MCF 10A (cell line): Measurements from ENCODE around the gene GFRA1. TPM values are rescaled to one million over a fixed set of nuclear protein-coding genes. Genes with fewer than 3 reads are reported as not detected.

Experiments used
- BruUV-seq: library from RNA; stranded (reverse); fragments of 400-500 nt; replicated peaks from 2 replicates; lab custom pipeline; 2021; lab: Mats Ljungman, UMichigan
- CTCF ChIA-PET: fragments of 300-600 bp; sonication (Branson Sonifier 250); formaldehyde crosslinking; extraction: SDS; loops from one replicate; lab custom pipeline; 2021; ENCODE audit warnings: antibody characterized with exemption, inconsistent platforms; lab: Yijun Ruan, JAX
- POLR2A ChIA-PET: fragments of 300-600, 350-650 bp; sonication (Branson Sonifier 250); formaldehyde crosslinking; extraction: SDS; loops from one replicate; lab custom pipeline; 2020; ENCODE audit warnings: antibody characterized with exemption, inconsistent platforms; lab: Yijun Ruan, JAX
- DNase-seq: peaks from one replicate; pipeline ENCODE4 v3.0.0-alpha.2; 2018; ENCODE audit not compliant: unreplicated experiment
- H3K27ac Mint-ChIP-seq: one replicate; pipeline ENCODE4 v1.8.0; 2022; ENCODE audit warnings: mild to moderate bottlenecking, low read depth, mixed read lengths; ENCODE audit not compliant: unreplicated experiment
- H3K27me3 Mint-ChIP-seq: one replicate; pipeline ENCODE4 v1.8.0; 2022; ENCODE audit warnings: mixed read lengths; ENCODE audit not compliant: insufficient read depth, unreplicated experiment
- H3K36me3 Mint-ChIP-seq: one replicate; pipeline ENCODE4 v1.8.0; 2022; ENCODE audit warnings: mild to moderate bottlenecking, moderate library complexity, mixed read lengths; ENCODE audit not compliant: insufficient read depth, unreplicated experiment
- H3K4me1 Mint-ChIP-seq: one replicate; pipeline ENCODE4 v1.8.0; 2022; ENCODE audit warnings: mixed read lengths; ENCODE audit not compliant: insufficient read depth, unreplicated experiment
- H3K4me3 Mint-ChIP-seq: one replicate; pipeline ENCODE4 v1.8.0; 2022; ENCODE audit warnings: mild to moderate bottlenecking, moderate library complexity, mixed read lengths; ENCODE audit not compliant: unreplicated experiment
- H3K9me3 Mint-ChIP-seq: one replicate; pipeline ENCODE4 v1.8.0; 2022; ENCODE audit warnings: mixed read lengths; ENCODE audit not compliant: unreplicated experiment
- CTCF ChIP-seq: fragments of 200-600 bp; IDR thresholded peaks from one replicate; pipeline ENCODE4 v1.8.0; 2022; ENCODE audit warnings: antibody characterized with exemption, mild to moderate bottlenecking; ENCODE audit not compliant: unreplicated experiment
- intact Hi-C: fragments of 100-400 bp; cut with micrococcal nuclease; formaldehyde crosslinking; loops from 2 replicates; pipeline ENCODE4 v1.14.1; 2022
- total RNA-seq: library from RNA; stranded (reverse); gene quantifications from 2 replicates; pipeline ENCODE4 v1.2.3, GENCODE V29; 2022

GFRA1 gene
- total RNA-seq, 1 experiment from 2014 or later, result not detected

DNA sequence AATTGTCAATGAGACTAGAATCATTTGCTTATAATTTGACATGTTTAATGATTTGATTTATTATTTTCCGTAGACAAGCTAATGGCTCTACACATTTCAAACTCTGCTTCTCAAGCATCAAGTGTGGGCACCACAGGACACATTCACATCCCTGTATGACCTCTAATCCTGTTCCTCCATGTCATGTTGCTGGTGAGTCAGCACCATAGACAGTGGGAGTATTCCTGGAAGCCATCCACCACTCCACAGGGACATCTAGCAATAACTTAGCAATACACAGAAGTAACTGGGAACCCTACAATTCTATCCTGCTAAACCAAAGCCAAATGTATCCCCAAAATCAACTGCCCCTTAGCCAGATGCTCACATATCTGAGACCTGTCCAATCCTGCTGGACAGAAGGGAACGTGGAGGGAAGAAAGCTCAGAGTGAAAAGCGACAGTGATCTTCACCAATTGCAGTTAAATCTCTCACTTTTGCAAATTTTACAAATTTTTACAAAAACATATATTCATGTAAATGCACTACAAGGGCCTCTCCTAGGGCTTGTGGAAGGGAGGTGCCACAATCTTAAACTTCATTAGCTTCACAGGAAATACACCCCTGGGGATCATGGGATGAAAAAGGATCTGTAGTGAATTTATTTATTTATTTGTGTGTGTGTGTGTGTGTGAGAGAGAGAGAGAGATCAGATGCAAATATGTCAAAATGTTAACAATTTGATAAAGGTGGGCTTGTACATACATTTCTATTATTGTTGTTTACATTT is 126.5 kb downstream of the GFRA1 start:
- no TSS peak for BruUV-seq
- DNase-seq, result peak; percentile 47
- H3K4me3 Mint-ChIP-seq, result no peak overlapping the region
- CTCF ChIA-PET, result interaction anchor here (0.6 to 0.7 kb wide), 2 partner anchors 198 to 348 kb away, joined by 3 to 6 read pairs; no protein-coding TSS in a partner anchor
- POLR2A ChIA-PET, result interaction anchor here (0.7 kb wide), 3 partner anchors 233 to 1792 kb away, joined by 3 to 4 read pairs (median 3); no protein-coding TSS in a partner anchor
- peaks cover 37% of the 10 kb centered on the region for H3K27me3 Mint-ChIP-seq
- no peaks in the 10 kb centered on the region for H3K9me3 Mint-ChIP-seq
- H3K27ac Mint-ChIP-seq, result no peak overlapping the region
- intact Hi-C loops, result no loop called here
- no peak for TF ChIP-seq CTCF
- H3K36me3 Mint-ChIP-seq, result no peaks in the 10 kb centered on the region
- H3K4me1 Mint-ChIP-seq, result no peaks in the 10 kb centered on the region

GRCh38 chr10:116143673-116144222 is 129.3 kb downstream of the GFRA1 start:
- Mint-ChIP-seq H3K9me3 (no peaks in the 10 kb centered on the region), H3K4me3 (no peak overlapping the region), H3K27me3 (peaks cover 57% of the 10 kb centered on the region), H3K4me1 (peaks cover 4% of the 10 kb centered on the region), H3K27ac (no peak overlapping the region), H3K36me3 (no peaks in the 10 kb centered on the region)
- ChIA-PET CTCF (interaction anchor here (0.6 kb wide), 1 partner anchor 726 kb away, joined by 3 read pairs; no protein-coding TSS in a partner anchor), POLR2A (no interaction called here)
- no peak for DNase-seq
- BruUV-seq, result no TSS peak
- no peak for TF ChIP-seq CTCF
- intact Hi-C loops, result no loop called here

GRCh38 chr10:116141855-116142254 is 131.2 kb downstream of the GFRA1 start:
- DNase-seq, result no peak
- H3K36me3 Mint-ChIP-seq, result no peaks in the 10 kb centered on the region
- ChIA-PET POLR2A (no interaction called here), CTCF (no interaction called here)
- H3K4me1 Mint-ChIP-seq, result peaks cover 5% of the 10 kb centered on the region
- intact Hi-C loops, result no loop called here
- H3K9me3 Mint-ChIP-seq, result no peaks in the 10 kb centered on the region
- TF ChIP-seq CTCF, result no peak
- no peak overlapping the region for H3K4me3 Mint-ChIP-seq
- H3K27me3 Mint-ChIP-seq, result peaks cover 51% of the 10 kb centered on the region
- no peak overlapping the region for H3K27ac Mint-ChIP-seq
- BruUV-seq, result no TSS peak

DNA sequence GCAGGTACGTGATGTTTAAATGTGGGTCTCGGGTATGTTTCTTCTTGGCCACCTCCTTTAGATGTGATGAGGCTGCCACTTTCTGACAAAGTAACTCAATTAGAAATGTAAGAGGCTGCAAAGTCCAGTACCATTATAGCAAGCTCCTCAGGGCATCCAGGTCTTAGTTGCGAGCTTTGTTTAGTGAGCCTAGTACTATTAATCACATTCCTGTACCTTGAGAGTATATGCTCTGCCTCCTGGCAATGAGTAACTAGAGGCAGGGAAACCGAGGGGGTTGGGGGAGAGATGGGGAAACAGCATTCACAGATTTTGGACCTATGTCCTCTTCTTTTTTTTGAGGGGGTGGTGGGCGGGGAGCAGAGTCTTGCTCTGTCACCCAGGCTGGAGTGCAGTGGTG is 131.8 kb downstream of the GFRA1 start:
- Mint-ChIP-seq H3K9me3 (no peaks in the 10 kb centered on the region), H3K36me3 (no peaks in the 10 kb centered on the region), H3K4me3 (no peak overlapping the region), H3K4me1 (peaks cover 5% of the 10 kb centered on the region), H3K27ac (no peak overlapping the region), H3K27me3 (peaks cover 46% of the 10 kb centered on the region)
- no peak for DNase-seq
- intact Hi-C loops, result no loop called here
- no peak for TF ChIP-seq CTCF
- POLR2A ChIA-PET, result interaction anchor here (0.7 to 1.3 kb wide), 2 partner anchors 11 to 275 kb away, joined by 3 to 4 read pairs; no protein-coding TSS in a partner anchor
- CTCF ChIA-PET, result interaction anchor here (0.6 kb wide), 1 partner anchor 184 kb away, joined by 3 read pairs; no protein-coding TSS in a partner anchor
- BruUV-seq, result no TSS peak
